Spleen (tissue), 7 donors: ENCODE data around the gene OR6B3.

Source experiments
- CTCF ChIP-seq, 11 experiments: fragments of 200-600 bp in 7 of 11; fragments of 450-650 bp in 4 of 11; sonication (generic) in 4 of 11; IDR thresholded peaks in 8 of 11; conservative IDR thresholded peaks in 3 of 11; 1 replicate in 7 of 11; 2 replicates in 4 of 11; pipeline versions ENCODE4 v1.4.0 to v1.8.0; 2016 to 2021; ENCODE audit warnings: antibody characterized with exemption in 11 of 11, inconsistent platforms in 4 of 11, mild to moderate bottlenecking in 1 of 11
- POLR2A ChIP-seq, 3 donors: fragments of 450-650 bp; IDR thresholded peaks; one replicate each; pipeline ENCODE4 v1.5.1; 2017; ENCODE audit warnings: antibody characterized with exemption in 3 of 3, mild to moderate bottlenecking in 1 of 3
- donor health status: DM: no; HTN: no; CAD: no; lungs with moderate emphysema.
- donor health status: DM: no; HTN: no; CAD: no.
- donor health status: DM: no; HTN: no; CAD: no.

DNA sequence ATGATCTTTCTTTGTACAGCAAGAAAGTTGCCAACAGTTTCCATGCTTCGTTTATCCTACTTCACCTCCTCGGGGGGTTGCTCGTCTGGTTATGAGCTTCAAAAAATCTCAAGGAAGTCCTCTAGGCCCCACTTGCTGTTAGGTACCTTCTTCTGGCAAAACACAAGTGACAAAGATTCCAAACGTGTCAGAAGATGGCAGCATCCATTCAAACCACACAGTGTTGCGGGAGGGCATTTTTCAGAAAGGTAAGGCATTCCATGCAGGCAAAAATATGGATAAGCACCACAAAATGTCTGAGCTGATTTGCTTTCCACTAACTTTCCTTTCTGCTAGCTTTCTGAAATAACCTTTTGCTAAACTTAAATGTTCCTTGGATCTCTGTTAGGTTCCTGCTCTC lies 13.2 kb upstream of the OR6B3 start:
- TF ChIP-seq CTCF (IDR thresholded peaks at IDR 0.05 in 8 of 11, conservative IDR thresholded peaks at IDR 0.05 in 3 of 11) (no peak), POLR2A (IDR thresholded peaks at IDR 0.05) (no peak)
